Esophagus squamous epithelium (tissue), 5 donors: ENCODE data around the gene EWSR1. TPM values are rescaled to one million over a fixed set of nuclear protein-coding genes. Genes with fewer than 3 reads are reported as not detected.

Source experiments
- DNase-seq: peaks from one replicate; lab custom pipeline; 2025; lab: John Stamatoyannopoulos, UW
- H3K27ac ChIP-seq, 4 donors: fragments of 200-600 bp; sonication (generic); one replicate each; pipeline ENCODE4 v1.5.1; 2016 to 2019; ENCODE audit warnings: mild to moderate bottlenecking in 1 of 4
- H3K27me3 ChIP-seq, 4 donors: fragments of 200-600 bp; sonication (generic); 1 replicate in 3 of 4; 2 replicates in 1 of 4; pipeline versions ENCODE4 v1.5.1 to v1.6.0; 2017 to 2021; ENCODE audit warnings: antibody characterized with exemption in 1 of 4
- H3K36me3 ChIP-seq, 3 donors: fragments of 200-600 bp; sonication (generic); one replicate each; pipeline ENCODE4 v1.5.1; 2016 to 2019
- H3K4me1 ChIP-seq, 3 donors: fragments of 200-600 bp; sonication (generic); one replicate each; pipeline ENCODE4 v1.5.1; 2017 to 2019
- H3K4me3 ChIP-seq, 4 donors: fragments of 200-600 bp; sonication (generic); 1 replicate in 3 of 4; 2 replicates in 1 of 4; pipeline ENCODE4 v1.5.1; 2016 to 2019; ENCODE audit warnings: mild to moderate bottlenecking in 2 of 4, moderate library complexity in 1 of 4
- H3K9me3 ChIP-seq, 3 donors: fragments of 200-600 bp; sonication (generic); one replicate each; pipeline ENCODE4 v1.5.1; 2016 to 2019
- POLR2A ChIP-seq, 4 donors: fragments of 450-650 bp; IDR thresholded peaks; one replicate each; pipeline ENCODE4 v1.6.1; 2017; ENCODE audit warnings: antibody characterized with exemption in 4 of 4, mild to moderate bottlenecking in 4 of 4, moderate library complexity in 3 of 4
- WGBS, 2 donors: methylation state at CpG; one replicate each; pipeline ENCODE4 v1.1.5; 2018; 5-methylcytosine and 5-hydroxymethylcytosine counted together
- intact Hi-C: fragments of 100-400 bp; cut with DNase I; formaldehyde crosslinking; loops from one replicate; pipeline ENCODE4 v1.15.0; 2022
- total RNA-seq, 4 donors: library from RNA; depleted of rRNA; stranded (reverse); fragments of >200 nt; gene quantifications; one replicate each; pipeline ENCODE4 v1.1.0, GENCODE V29; 2016
- TF ChIP-seq, protein P1 (sequence below), 6 experiments: fragments of 450-650 bp in 4 of 6; fragments of 200-600 bp in 2 of 6; sonication (generic) in 2 of 6; IDR thresholded peaks; one replicate each; pipeline ENCODE4 v1.5.1; 2016 to 2019; ENCODE audit warnings: antibody characterized with exemption in 6 of 6, mild to moderate bottlenecking in 4 of 6, moderate library complexity in 4 of 6
- donor health status: DM: yes; HTN: yes; CAD: no.

EWSR1 gene
- total RNA-seq, 4 donors from 2014 or later, result 124 to 217 (median 174) TPM

DNA sequence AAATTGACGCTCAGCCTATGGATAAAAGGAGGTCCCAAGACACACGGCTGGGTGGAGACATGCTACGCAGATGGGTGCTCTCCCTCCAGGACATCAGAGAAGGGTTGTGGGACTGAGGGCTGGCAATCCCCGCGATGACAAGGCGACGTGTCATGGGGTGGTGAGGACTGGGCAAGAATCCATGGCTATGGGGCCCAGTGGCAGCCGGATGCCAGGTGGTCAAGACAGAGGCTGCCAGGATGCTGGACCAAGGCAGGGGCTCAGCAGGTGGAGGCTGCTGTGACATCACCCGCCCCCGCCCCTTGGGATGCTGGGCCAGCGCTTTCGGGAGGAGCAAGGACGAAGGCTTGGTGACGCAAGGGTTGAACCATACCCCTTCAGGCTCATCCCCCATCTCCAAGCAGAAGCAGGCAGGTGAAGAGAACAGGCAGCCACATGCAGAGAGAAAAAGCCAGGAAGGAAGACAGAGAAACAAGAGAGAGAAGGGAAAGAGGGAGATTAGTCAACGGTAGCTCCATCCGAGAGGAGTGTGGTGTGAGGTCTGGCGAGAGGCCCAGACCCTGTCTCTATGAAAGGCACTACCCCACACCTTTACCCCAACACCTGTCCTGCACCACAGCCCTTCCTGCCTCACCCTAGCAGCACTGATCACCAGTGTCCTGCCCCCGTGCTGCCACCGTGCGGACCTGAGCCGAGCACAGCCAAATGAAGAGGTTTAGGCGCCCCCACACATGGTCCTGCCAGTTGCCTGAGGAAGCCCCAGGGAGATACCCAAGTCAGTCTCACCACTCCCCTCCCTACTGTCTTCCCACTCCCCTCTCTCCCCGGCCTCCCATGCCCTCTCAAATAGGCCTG is 71.5 kb downstream of the EWSR1 start:
- intact Hi-C loops, result no loop called here
- no peak for TF ChIP-seq POLR2A (IDR thresholded peaks at IDR 0.05)
- TF ChIP-seq, protein P1, sequence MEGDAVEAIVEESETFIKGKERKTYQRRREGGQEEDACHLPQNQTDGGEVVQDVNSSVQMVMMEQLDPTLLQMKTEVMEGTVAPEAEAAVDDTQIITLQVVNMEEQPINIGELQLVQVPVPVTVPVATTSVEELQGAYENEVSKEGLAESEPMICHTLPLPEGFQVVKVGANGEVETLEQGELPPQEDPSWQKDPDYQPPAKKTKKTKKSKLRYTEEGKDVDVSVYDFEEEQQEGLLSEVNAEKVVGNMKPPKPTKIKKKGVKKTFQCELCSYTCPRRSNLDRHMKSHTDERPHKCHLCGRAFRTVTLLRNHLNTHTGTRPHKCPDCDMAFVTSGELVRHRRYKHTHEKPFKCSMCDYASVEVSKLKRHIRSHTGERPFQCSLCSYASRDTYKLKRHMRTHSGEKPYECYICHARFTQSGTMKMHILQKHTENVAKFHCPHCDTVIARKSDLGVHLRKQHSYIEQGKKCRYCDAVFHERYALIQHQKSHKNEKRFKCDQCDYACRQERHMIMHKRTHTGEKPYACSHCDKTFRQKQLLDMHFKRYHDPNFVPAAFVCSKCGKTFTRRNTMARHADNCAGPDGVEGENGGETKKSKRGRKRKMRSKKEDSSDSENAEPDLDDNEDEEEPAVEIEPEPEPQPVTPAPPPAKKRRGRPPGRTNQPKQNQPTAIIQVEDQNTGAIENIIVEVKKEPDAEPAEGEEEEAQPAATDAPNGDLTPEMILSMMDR (IDR thresholded peaks at IDR 0.05), result peak in 1 of 6 experiments; percentile 6
- no peak for DNase-seq
- Histone ChIP-seq H3K9me3 (no peaks in the 10 kb centered on the region), H3K27me3 (no peaks in the 10 kb centered on the region), H3K36me3 (peaks cover 33 to 100% (median 56%) of the 10 kb centered on the region in 3 donors), H3K4me1 (peaks cover 4 to 50% (median 11%) of the 10 kb centered on the region in 3 donors), H3K27ac (peak overlapping the region in 1 of 4 donors; percentile 8), H3K4me3 (no peak overlapping the region)
- WGBS, 2 donors, result 46 to 69% methylated on average over 13 to 16 of the region's 23 CpGs

DNA sequence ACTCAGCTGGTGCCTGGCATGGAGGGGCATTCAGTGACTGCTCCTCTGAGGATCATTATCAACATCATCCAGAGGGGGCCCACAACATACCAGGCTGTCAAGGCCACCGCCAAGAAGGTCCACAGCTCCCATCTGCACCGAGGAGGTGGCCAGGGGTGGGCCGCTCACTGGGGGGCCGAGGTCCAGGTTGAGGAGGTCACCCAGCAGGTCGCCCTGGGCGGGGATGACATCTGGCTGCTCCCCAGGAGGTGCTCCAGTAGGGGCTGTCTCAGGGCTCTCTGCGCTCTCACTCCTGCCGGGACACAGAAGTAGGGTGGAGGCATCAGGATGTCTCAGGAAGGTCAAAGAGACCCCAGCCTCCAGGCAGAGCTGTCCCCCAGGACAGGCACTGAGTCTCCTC is 72.5 kb downstream of the EWSR1 start:
- TF ChIP-seq POLR2A (IDR thresholded peaks at IDR 0.05), result no peak
- TF ChIP-seq, protein P1 (IDR thresholded peaks at IDR 0.05), result no peak
- no peaks in the 10 kb centered on the region for H3K27me3 ChIP-seq
- H3K27ac ChIP-seq, result no peak overlapping the region
- no CpG with 5 or more reads among the region's 8 CpGs for WGBS, 2 donors
- no peaks in the 10 kb centered on the region for H3K9me3 ChIP-seq
- H3K4me1 ChIP-seq, result peaks cover 4 to 50% (median 11%) of the 10 kb centered on the region in 3 donors
- no peak overlapping the region for H3K4me3 ChIP-seq
- intact Hi-C loops, result no loop called here
- DNase-seq, result no peak
- H3K36me3 ChIP-seq, result peaks cover 37 to 100% (median 56%) of the 10 kb centered on the region in 3 donors

DNA sequence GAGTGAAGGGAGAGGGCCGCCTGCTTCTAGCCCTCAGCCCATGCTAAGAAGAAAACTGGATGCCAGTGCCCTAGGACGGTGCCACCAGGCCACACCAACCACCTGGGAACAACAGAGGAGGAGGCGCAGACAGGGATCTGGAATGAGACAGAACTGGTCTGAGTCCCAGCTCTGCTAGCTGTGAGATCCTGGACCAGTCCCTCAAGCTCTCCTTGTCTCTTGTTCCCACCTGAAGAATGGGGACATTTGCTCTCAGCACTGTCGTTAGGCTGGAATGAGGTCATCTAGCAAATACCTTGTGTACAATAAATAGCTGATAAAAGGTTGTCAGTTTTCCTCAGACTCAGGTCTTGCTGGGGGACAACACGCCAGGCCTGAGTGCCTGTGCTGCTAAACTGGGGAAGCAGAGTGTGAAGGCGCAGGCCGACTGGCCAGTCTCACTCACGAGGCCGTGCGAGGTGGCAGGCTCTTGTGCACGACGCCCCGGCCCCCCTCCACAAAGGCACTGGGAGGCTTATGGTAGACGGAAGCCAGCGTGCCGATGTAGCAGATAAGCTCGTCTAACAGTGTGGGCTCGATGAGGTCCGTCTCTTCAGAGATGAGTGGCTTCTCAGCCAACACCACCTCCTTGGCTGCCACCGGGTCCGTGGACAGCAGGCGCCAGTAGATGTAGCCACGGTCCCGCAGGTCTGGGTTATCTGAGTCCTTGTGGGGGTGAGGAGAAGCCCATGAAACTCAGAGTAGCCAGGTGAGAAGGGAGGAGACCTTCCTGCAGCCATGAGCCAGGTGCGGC is 73.2 kb downstream of the EWSR1 start:
- Histone ChIP-seq H3K36me3 (peaks cover 42 to 100% (median 53%) of the 10 kb centered on the region in 3 donors), H3K4me1 (peaks cover 4 to 53% (median 11%) of the 10 kb centered on the region in 3 donors), H3K27ac (no peak overlapping the region), H3K27me3 (no peaks in the 10 kb centered on the region), H3K9me3 (no peaks in the 10 kb centered on the region), H3K4me3 (no peak overlapping the region)
- WGBS, 2 donors, result 92 to 95% methylated on average over 16 to 19 of the region's 25 CpGs
- no peak for DNase-seq
- intact Hi-C loops, result no loop called here
- TF ChIP-seq, protein P1 (IDR thresholded peaks at IDR 0.05), result no peak
- no peak for TF ChIP-seq POLR2A (IDR thresholded peaks at IDR 0.05)

DNA sequence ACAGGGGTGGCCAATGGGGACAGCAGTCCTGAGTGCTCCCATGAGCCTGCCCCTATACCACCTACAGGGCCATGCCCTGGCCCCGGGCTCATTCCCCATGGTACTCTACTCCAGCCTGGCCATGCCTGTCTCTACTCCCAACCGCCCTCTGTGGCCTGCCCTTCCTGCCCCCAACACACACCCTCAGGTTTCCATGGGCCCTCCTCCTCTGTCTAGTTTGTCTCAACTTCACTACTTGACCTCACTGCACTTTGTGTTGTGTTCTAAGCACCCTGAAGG is 73.7 kb downstream of the EWSR1 start:
- H3K36me3 ChIP-seq, result peaks cover 47 to 100% (median 53%) of the 10 kb centered on the region in 3 donors
- WGBS, 2 donors, result 93 to 100% methylated on average over 1 to 2 of the region's 2 CpGs
- H3K4me3 ChIP-seq, result no peak overlapping the region
- DNase-seq, result no peak
- TF ChIP-seq, protein P1 (IDR thresholded peaks at IDR 0.05), result no peak
- no peak for TF ChIP-seq POLR2A (IDR thresholded peaks at IDR 0.05)
- H3K27me3 ChIP-seq, result no peaks in the 10 kb centered on the region
- H3K27ac ChIP-seq, result no peak overlapping the region
- H3K4me1 ChIP-seq, result peaks cover 4 to 53% (median 11%) of the 10 kb centered on the region in 3 donors
- intact Hi-C loops, result no loop called here
- H3K9me3 ChIP-seq, result no peaks in the 10 kb centered on the region

DNA sequence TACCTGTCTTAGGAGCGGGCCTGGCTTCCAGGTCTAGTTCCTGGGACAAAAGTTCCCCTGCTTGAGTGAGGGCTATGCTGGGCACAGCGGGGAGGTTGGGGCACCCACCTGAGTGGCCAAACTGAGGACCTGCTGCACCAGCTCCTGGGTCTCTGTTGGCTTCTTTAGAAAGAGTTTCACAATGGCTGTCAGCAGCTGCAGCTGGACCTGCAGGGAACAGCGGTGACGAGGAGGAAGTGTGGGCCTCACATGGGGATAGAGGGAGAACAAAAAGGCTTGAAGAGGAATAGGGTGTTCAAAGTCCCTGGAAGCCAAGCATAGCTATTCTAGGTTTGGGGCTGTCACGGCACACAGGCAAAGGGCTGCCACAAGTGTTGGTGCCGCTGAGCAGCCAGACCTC is 74.1 kb downstream of the EWSR1 start:
- H3K27ac ChIP-seq, result no peak overlapping the region
- peaks cover 3 to 53% (median 8%) of the 10 kb centered on the region in 3 donors for H3K4me1 ChIP-seq
- TF ChIP-seq, protein P1 (IDR thresholded peaks at IDR 0.05), result no peak
- TF ChIP-seq POLR2A (IDR thresholded peaks at IDR 0.05), result no peak

More for the DNA sequence above, 74.1 kb downstream of the EWSR1 start:
- H3K4me3 ChIP-seq, result no peak overlapping the region
- WGBS, 2 donors, result 87 to 98% methylated on average over 4 to 5 of the region's 6 CpGs
- no peaks in the 10 kb centered on the region for H3K9me3 ChIP-seq
- intact Hi-C loops, result no loop called here
- no peak for DNase-seq
- H3K27me3 ChIP-seq, result no peaks in the 10 kb centered on the region
- H3K36me3 ChIP-seq, result peaks cover 51 to 100% (median 53%) of the 10 kb centered on the region in 3 donors
